WERI-Rb-1 (cell line): ENCODE data around the gene TMEM121.

ENCODE experiments used
- DNase-seq: peaks from one replicate; pipeline ENCODE4 v3.0.0-alpha.2; 2020
- H3K27ac ChIP-seq: fragments of 250-450 bp; sonication (Bioruptor Pico); 2 replicates; pipeline ENCODE4 v1.5.1; 2020; ENCODE audit warnings: mild to moderate bottlenecking, moderate library complexity
- H3K27me3 ChIP-seq: fragments of 250-450 bp; sonication (Bioruptor Pico); 2 replicates; pipeline ENCODE4 v1.5.1; 2021; ENCODE audit warnings: mild to moderate bottlenecking, low read depth, moderate library complexity; ENCODE audit not compliant: insufficient read depth, severe bottlenecking
- H3K36me3 ChIP-seq: fragments of 250-450 bp; sonication (Bioruptor Pico); 2 replicates; pipeline ENCODE4 v1.5.1; 2020; ENCODE audit warnings: mild to moderate bottlenecking, moderate library complexity
- H3K4me3 ChIP-seq: 2 replicates; pipeline ENCODE4 v1.5.1; 2011; ENCODE audit warnings: low read depth, mild to moderate bottlenecking, control low read depth, low read length
- H3K9me3 ChIP-seq: fragments of 250-450 bp; sonication (Bioruptor Pico); 2 replicates; pipeline ENCODE4 v1.5.1; 2021; ENCODE audit warnings: mild to moderate bottlenecking, moderate library complexity; ENCODE audit not compliant: severe bottlenecking
- TF ChIP-seq, protein P1 (sequence below): IDR thresholded peaks from 2 replicates; pipeline ENCODE4 v1.5.1; 2011; ENCODE audit warnings: low read depth, mild to moderate bottlenecking, control low read depth, inconsistent platforms, low read length

Gene TMEM121

DNA sequence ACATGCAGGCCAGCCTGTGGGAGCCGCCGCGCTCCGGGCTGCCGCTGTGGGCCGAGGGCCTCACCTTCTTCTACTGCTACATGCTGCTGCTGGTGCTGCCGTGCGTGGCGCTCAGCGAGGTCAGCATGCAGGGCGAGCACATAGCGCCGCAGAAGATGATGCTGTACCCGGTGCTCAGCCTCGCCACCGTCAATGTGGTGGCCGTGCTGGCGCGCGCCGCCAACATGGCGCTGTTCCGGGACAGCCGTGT is 2.9 kb downstream of the TMEM121 start:
- no peak overlapping the region for H3K27ac ChIP-seq
- TF ChIP-seq, protein P1, sequence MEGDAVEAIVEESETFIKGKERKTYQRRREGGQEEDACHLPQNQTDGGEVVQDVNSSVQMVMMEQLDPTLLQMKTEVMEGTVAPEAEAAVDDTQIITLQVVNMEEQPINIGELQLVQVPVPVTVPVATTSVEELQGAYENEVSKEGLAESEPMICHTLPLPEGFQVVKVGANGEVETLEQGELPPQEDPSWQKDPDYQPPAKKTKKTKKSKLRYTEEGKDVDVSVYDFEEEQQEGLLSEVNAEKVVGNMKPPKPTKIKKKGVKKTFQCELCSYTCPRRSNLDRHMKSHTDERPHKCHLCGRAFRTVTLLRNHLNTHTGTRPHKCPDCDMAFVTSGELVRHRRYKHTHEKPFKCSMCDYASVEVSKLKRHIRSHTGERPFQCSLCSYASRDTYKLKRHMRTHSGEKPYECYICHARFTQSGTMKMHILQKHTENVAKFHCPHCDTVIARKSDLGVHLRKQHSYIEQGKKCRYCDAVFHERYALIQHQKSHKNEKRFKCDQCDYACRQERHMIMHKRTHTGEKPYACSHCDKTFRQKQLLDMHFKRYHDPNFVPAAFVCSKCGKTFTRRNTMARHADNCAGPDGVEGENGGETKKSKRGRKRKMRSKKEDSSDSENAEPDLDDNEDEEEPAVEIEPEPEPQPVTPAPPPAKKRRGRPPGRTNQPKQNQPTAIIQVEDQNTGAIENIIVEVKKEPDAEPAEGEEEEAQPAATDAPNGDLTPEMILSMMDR: no peak
- DNase-seq: no peak
- H3K27me3 ChIP-seq: peaks cover 23% of the 10 kb centered on the region
- peaks cover 4% of the 10 kb centered on the region; the same call in 1 of the 2 replicates for H3K36me3 ChIP-seq
- H3K4me3 ChIP-seq: no peak overlapping the region
- H3K9me3 ChIP-seq: no peaks in the 10 kb centered on the region

DNA sequence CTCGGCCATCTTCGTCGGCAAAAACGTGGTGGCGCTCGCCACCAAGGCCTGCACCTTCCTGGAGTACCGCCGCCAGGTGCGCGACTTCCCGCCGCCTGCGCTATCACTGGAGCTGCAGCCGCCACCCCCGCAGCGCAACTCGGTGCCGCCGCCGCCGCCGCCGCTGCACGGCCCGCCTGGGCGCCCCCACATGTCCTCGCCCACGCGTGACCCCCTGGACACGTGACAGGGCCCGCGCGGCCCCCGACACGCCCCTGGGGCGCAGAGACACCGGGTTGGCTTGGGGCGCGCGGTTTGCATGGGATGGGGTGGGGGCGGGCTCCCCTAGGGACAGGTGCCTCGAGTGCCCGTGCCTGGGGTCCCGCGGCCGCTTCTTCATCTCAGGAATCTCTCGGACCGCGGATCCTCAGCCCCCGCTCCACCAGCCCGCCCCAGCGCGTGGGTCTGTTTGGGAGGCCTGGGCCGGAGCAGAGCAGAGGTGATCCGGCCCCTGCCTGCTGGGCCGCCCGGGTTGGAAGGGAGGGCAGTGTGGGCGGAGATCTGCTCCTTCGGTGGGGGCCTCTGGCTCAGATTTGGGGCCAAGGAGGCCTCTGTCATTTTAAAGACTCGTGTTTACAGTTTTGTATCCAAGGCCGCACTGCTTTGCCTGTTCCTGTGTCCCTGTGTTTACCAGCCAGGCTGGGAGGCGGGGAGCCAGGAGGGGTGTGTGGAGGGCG is 3.3 kb downstream of the TMEM121 start:
- no peak overlapping the region for H3K4me3 ChIP-seq
- no peaks in the 10 kb centered on the region for H3K9me3 ChIP-seq
- peaks cover 4% of the 10 kb centered on the region; the same call in 1 of the 2 replicates for H3K36me3 ChIP-seq
- DNase-seq: no peak
- TF ChIP-seq, protein P1: no peak
- H3K27me3 ChIP-seq: peaks cover 24% of the 10 kb centered on the region
- no peak overlapping the region for H3K27ac ChIP-seq

DNA sequence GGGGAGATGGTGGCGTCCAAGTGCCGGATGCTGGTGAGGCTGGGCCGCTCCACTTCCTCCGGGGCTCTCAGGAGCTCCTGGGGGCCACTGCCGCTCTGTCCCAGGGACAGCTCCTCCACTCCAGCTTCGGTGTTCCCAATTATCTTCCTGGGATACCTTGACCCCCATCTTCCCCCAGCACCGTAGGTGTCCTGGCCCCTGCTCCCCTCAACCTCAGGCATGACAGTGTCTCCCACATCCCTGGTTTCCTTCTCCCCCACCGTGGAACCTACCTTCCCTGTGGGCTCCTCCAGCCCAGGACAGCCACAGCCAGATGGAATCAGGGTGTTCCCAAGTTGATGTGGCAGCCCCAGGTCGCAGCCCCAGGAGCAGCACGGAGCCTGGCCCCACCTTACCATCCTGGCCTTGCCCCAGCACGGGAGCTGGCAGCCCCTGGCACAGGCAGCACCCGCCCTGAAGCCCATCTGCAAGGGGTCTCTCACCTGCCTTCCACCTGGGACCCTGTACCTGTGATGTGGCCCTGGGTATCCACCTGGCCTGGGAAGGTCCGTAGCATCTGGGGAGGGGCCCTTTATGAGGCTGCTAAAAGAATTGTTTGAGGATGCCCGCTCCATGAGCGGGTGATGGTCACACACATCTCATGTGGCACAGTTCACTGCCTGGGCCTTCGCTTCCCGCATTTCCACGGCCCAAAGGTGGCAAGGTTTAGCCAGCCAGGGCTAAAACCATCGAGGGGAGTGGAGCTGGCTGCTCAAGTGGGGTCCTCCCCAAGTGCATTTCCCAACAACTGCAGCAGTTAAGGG is 4.1 kb downstream of the TMEM121 start:
- DNase-seq: no peak
- TF ChIP-seq, protein P1: no peak
- H3K36me3 ChIP-seq: peaks cover 4% of the 10 kb centered on the region; the same call in 1 of the 2 replicates
- H3K27me3 ChIP-seq: peaks cover 24% of the 10 kb centered on the region
- H3K4me3 ChIP-seq: no peak overlapping the region
- H3K9me3 ChIP-seq: no peaks in the 10 kb centered on the region
- H3K27ac ChIP-seq: no peak overlapping the region

DNA sequence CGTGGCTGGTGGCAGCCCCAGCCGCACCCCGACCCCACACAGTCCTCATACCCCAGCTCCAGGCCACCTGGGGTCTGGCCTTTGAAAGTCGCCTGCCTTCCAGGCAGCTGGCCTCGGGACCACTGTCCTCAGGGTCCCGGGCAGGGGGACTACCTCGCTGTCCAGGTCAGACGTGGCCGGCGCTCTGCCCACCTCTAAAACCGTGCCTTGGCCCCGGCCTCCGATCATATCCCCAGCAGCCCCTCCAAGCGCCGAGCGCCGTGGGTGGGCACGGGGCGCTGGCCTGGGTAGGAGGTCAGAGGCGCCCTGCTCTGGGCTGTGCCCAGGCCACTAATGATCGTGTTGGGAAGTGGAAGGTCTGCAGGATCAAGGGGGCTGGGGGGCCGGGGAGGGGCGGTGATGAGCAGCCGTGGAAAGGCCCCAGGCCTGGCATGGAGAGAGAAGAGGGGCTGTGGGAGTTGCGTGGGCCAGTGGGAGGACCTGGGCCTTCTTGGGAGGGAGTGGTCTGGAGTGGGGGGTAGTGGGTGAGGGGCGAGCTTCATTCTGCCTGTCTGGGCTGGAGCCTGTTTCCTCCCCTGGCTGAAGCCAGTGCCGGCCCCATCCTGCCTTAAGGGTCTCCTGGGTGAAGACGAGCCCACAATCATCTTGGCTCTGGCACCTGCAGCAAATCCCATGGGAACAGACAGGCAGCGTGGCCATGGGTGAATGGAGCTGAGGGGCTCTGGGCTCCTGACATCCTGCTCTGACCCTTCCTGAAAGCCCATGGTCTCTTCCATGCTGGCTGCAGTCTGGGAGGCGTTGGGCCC is 4.9 kb downstream of the TMEM121 start:
- H3K27me3 ChIP-seq: peaks cover 25% of the 10 kb centered on the region
- TF ChIP-seq, protein P1: no peak
- DNase-seq: no peak
- no peak overlapping the region for H3K4me3 ChIP-seq
- H3K36me3 ChIP-seq: peaks cover 4% of the 10 kb centered on the region; the same call in 1 of the 2 replicates
- no peaks in the 10 kb centered on the region for H3K9me3 ChIP-seq
- no peak overlapping the region for H3K27ac ChIP-seq

DNA sequence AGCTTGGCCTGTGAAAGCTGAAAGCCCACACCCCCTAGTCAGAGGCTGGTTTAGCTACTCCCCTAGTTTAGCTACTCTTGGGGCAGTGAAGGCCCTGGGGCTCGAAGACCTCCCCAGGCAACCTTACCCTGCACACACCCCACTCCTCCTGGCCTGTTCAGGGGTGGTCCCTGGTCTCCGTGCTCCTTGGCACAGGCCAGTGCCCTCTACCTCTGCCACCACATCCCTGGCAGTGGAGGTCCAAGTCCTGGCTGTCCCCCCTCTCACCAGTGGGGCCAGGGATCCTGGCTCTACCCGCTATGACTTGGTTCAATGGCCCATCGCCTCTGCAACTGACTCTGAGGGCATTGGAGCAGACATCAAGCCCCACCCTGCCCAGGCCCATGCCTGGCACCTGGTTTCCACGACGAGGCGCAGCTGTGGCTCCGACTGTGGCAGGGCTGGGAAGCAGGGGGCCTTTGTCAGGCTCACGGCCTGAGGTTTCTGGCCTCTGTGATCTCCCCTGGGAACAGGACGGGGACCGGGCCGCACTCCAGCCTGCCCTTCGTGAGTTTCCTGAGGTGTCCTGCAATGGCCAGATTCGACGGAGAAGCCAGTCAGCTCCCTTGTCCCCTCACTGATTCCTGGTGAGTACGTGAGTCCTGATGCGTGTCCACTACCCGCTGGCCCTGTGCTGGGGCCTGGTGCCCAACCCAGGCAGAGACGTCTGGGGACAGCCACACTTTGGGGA is 5.7 kb downstream of the TMEM121 start:
- DNase-seq: no peak
- TF ChIP-seq, protein P1: no peak
- Histone ChIP-seq H3K36me3 (peaks cover 4% of the 10 kb centered on the region; the same call in 1 of the 2 replicates), H3K4me3 (no peak overlapping the region), H3K27me3 (peaks cover 31% of the 10 kb centered on the region), H3K9me3 (no peaks in the 10 kb centered on the region), H3K27ac (no peak overlapping the region)
